D341Med (cell line): ENCODE data around the gene PROZ.

Experiments used
- DNase-seq: peaks from one replicate; pipeline ENCODE4 v3.0.0; 2012; ENCODE audit warnings: low spot score

PROZ gene

DNA sequence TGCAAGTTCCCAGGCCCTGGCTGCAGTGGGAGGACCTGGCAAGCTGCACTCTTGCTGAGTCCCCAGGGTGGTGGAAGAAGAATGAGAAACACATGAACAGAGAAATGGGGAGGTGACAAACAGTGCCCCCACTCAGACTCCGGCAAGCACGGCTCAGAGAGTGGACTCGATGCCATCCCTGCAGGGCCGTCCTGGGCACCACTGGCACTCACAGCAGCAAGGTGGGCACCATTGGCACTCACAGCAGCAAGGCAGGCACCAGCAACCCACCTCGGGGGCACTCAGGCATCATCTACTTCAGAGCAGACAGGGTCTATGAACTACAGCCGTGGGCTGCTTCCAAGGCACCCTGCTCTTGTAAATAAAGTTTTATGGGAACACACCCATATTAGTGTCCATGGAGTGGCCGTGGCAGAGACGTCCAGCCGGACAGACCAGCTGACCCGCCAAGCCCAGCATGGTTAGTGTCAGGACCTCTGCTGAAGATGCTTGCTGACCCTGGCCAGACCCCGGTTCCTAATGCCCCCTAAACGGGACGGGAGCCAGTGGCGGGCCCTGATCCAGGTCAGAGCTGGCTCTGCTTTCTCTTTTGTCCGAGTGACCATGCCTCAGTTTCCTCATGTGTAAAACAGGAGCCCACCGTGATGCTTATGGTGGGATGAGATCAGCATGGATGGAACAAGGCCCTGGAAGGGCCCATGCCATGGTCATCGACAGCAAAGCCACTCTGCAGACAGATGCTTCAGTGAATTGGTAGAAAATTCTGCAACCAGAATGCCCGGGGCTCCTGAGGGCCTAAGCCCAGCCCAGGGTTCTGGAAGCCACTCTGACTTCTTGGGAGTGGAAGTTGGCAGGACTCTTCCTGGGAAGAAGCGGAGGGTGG lies 37.9 kb upstream of the PROZ start:
- DNase-seq, result peak; percentile 17

DNA sequence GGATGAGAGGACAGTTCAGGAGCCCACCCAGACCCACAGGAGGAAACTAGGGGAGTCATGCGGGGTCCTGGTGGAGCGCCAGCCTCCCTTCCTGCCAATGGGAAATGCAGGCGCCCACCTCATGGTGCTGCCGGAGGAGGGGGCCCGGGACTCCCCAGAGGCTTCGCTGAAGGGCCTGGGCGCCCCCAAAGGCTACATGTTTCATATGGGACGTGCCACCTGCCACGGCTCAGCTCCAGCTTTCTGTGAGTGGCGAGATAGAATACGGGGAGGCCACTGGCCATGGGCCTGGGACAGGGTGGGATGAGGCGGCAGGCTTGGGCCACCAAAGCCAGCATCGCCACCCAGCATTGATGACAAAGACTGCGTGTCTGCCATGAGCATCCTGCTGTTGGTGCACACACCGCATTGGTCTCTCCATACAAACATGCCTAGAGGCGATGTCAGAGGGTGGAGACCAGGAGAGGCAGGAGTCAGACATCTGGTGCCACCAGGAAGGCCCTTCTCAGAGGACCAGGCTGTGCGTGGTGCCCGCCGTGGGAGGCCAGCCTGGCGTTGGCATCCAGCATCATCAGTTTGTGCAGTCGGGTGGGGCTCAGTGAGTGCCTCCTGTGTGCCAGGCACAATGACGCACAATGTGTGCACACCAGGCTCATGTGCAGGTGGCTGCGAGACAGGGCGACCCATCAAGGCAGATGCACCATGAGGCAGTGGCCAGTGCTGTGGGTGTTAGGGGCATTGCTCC lies 37.1 kb upstream of the PROZ start:
- peak; percentile 12 for DNase-seq

DNA sequence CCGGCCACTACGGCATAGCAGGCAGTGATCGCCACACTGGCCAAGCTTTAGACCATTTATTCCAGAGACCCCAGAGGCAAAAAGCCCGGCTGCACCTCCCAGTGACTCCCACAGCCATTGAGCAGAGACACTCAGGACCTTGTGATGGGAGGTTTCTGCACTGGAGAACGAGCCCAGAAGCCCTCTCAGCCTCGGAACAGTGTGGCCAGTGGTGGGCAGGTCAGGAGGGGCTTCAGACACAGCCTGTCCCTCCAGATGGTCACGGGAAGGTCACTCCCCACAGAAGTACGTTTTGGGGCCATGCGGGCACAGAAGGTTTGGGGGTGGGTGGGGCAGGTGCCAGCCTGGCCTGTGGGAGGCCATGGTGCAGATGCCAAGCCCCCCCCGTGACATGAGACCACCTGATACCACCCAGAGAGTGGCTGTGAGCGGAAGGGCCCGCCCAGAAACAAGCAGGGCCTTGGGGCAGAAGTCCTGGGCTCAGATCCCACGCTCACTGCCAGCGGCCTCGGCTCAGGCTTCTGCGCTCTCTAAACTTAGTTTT lies 36.4 kb upstream of the PROZ start:
- DNase-seq, result no peak

DNA sequence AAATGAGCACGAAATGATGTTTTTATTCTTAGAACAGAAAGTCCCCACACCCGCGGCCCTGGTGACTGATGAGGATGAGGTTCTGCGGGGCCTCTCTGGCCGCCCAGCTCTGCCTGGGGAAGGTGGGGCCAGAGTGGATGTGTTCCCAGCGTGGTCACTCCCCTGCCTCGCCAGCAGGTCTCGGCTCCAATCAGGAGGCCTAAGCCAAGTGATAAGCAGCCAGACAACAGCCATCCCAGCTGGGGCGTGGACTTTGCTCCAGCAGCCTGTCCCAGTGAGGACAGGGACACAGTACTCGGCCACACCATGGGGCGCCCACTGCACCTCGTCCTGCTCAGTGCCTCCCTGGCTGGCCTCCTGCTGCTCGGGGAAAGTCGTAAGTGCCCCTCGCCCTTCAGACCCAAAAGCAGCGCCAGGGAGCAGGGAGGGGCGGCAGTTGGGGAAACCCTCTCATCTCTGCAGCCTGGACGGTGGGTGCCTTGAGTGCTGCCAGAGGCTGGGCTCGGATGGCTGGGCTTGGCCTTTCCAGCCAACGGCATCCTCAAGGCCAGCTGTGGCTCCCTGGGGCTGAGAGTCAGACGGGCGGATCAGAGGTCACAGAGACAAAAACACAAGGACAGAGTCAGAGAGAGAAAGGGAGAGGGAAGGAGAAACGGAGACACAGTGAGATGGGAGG lies 35.8 kb upstream of the PROZ start, which contains the start of gene F10:
Gene F10 (plus strand): TSS at position 250 of the 676 bp plus-strand sequence. CDS start 57 bp downstream, at position 307.
- DNase-seq, result no peak

DNA sequence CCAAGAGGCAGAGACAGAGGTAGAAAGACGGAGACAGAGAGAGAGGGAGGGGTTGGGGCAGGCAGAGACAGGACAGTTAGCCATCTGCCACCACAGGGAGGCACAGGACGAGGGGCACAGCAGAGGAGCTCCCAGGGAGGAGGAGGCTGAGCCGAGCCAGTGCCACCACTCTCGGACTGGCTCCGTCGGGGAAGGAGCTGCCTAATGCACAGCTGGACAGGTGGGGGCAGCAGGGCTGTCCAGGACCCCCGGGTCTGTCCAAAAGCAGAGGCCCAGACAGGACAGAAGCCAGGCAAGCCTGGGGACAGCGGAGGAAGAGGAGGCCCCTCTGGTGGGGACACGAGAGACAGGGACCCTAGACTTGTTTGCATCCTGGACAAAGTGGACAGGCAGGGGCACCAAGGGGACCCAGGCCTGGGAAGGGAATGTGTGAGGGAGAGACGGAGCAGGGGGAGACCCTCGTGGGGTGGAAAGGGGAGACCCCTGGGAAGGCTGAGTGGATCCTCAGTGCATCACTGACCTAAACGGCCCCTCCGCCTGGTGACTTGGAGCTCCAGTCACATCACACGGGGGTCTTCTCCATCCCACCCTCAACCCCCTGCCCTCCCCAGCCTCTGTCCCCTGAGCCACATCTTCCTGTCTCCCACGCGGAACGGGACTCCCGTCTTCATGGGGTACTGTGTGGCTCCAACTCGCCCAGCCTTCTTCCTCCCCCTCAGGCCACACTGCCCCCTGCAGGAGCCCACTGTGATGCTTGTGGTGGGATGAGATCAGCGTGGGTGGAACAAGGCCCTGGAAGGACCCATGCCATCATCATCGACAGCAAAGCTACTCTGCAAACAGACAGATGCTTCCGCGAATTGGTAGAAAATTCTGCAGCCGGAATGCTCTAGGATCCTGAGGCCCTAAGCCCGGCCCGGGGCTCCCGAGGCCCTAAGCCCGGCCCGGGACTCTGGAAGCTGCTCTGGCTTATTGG lies 34.9 kb upstream of the PROZ start:
- peak; percentile 48 for DNase-seq

DNA sequence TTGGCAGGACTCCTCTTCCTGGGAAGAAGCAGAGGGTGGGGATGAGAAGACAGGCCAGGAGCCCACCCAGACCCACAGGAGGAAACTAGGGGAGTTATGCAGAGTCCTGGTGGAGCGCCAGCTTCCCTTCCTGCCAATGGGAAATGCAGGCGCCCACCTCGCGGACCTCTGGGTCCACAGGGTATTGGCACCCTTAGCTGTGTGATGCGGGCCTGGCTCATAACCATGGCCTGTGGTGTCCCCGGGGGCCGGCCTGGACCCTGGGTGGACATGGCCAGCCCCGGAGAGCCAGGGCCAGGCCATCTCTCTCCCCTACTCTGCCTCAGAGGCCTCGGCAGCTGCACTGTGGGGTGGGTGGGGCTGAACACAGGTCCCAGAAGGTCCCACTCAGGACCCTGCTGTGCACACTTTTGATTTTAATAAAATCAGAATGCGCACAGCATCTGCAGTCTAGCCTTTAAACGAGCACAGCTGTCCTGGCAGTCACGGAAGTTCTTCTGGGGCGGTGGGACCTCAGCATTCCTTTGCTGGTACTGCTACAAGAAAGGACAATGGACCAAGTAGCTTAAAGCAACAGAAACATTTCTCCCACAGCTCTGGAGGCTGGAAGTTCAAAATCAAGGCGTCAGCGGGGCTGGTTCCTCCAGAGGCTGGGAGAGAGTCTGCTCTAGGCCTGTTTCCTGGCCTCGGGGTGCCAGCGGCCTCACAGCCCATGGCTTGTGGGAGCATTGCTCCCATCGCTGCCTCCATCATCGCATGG lies 34.1 kb upstream of the PROZ start:
- no peak for DNase-seq

DNA sequence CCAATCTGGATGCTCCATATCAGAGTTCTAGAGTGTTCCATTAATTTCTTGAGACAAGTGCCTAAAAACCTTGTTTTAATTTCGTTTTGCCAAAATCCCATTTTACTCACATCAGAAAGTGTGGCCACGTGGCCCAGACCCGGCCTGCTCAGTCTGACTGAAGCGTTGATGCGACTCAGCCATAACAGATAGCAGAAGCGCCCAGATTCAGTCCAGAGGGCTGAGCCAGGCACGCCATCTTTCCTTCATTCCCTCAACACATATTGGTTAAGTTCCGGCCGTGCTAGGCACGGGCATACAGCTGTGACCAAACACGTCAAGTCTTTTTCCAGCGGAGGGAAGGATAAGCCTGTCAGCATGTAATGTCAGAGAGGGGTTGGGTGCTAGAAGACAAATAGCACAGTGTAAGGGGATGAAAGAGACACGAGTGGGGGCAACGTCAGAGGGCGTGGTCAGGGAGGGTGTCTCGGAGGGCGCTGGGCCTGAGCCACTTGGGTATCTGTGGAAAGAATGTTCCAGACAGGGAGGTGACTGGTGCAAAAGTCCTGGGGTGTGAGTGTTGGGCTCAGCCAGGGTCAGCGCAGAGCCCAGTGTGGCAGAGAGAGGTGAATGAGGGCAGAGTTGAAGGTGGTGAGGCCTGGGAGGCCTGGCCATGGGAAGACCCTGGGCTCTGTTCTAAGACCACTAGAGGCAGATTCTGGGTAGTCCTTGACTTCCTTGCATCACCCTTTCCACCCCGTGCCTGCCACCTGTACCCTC lies 32.8 kb upstream of the PROZ start:
- DNase-seq, result no peak

DNA sequence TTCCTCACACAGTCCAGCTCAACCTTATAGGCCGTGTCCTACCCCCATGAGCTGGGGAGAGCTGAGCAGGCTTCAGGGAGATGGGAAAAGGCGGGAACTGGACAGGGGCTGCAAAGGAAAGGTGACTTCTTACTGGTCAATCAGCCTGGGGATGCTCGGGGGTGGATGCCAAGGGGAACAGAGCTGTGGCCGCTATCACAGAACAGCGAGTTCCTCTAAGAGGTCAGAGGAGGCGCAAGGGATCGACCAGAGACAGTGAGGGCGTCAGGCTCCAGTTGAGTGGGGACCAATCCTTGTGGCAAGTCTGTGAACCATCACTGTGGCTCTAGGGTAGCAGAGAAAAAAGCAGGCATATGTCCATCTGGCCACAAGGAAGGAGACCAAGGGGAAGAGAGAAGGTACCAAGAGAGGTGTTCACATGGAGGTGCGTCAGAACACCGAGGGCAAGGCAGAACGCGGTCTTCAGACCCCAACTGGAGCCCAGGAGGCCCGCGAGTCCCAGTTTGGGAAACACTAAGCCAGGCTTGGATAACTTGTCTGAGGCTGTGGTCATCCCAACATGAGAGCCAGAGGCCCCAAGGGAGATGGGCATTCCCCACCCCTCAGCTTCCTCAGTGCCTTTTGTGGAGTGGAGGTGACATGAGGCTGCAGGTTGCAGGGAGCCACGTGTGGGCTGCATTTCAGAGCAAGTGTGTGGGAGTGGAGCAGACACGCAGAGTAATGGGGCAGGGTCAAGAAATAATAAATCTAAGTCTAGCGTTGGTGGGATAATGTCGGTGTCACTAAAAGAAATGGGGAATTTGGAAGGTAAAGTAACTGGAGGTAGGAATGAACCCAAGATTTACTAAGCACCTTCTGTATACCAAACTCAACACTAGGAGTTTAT lies 31.9 kb upstream of the PROZ start:
- DNase-seq, result no peak

DNA sequence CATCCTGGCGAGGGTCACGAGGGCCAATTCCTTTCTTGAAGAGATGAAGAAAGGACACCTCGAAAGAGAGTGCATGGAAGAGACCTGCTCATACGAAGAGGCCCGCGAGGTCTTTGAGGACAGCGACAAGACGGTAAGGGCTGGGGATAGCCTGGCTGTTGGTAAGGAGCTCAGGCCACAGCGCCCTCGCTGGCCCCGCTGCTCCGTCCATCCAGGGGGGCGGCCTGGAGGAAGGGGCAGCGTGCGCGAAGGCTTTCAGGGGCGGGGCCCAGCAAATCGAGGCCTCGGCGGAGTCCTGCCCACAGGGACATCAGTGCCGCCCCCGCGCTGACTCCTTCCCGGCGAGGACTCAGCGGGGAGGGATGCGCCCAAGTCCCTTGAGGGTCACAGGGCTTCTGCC lies 29.0 kb upstream of the PROZ start:
- no peak for DNase-seq

DNA sequence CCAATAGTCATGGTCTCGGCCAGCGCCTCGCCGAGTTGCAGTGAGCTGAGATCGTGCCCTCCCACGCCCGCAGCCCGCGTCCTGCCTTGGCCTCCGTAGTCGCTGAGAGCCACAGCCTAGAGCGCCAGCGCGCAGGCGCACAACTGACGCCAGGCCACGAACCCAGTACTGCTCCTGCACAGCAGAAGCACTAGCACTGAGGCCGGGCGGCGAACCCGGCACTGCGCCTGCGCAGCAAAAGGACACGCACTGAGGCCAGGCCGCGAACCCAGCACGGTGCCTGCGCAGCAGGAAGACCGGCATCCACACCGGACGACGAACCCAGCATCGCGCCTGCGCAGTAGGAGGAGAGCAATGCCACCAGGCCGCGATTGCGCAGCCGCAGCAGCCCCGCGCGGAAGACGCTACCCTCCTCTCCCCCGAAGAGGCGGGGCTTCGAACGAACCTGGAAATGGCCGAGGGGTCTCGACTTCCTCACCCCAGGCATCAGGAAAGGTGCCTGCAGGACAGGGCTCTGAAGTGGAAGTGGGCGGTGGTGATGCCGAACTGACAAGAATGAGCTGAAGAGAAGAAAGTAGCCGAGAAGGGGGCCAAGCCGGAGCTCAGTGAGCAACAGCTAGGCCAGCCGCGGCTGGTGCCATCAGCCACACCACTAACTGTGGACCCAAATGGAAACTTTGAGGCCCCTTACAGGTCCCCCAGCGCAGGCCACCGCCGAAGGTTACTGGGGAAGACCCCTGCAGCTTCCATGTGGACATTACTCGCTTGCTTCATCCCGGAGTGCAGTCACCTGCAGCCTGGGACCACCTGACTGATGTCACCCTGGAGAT lies 28.3 kb upstream of the PROZ start:
- no peak for DNase-seq

DNA sequence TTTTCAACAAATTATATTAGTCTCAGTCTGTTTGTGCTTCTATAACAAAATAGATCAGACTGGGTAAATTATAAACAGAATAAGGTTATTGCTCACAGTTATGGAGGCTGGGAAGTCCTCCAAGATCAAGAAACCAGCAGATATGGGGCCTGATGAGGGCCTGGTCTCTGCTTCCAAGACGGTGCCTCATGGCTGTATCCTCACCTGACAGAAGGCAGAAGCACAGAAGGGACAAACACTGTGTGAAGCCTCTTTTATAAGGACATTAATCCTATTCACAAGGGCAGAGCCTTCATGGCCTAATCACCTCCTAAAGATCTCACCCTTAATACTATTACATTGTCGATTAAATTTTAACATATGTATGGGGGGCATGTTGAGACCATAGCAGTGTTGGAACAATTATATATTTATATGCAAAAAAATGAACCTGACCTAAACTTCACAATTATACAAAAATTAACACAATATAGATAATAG lies 23.1 kb upstream of the PROZ start:
- no peak for DNase-seq

DNA sequence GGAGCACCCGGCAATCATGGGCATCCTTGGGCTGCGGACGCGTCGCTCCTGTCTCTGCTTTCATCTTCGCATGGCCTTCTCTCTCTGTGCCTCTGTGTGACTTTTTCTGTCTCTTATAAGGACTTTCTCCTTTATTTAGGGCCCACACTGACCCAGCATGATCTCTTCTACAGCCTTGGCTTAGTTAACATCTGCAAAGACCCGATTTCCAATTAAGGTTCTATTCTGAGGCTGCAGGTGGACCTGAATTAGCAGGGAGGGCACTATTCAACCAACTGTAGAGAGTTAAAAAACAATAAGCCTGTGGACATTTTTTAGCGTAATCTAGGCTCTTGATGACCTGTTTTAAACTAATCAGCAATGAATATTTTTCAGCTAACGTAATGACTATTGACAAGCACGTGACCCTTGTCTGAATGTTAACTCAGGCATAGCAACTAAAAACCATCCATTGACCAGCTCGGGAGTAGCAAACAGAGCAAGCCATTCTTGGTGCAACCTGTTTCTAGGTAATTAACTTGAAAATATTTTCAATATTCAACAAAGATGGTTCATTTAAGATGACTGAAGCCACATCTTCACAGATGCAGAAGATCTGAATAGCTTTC lies 20.7 kb upstream of the PROZ start:
- no peak for DNase-seq

DNA sequence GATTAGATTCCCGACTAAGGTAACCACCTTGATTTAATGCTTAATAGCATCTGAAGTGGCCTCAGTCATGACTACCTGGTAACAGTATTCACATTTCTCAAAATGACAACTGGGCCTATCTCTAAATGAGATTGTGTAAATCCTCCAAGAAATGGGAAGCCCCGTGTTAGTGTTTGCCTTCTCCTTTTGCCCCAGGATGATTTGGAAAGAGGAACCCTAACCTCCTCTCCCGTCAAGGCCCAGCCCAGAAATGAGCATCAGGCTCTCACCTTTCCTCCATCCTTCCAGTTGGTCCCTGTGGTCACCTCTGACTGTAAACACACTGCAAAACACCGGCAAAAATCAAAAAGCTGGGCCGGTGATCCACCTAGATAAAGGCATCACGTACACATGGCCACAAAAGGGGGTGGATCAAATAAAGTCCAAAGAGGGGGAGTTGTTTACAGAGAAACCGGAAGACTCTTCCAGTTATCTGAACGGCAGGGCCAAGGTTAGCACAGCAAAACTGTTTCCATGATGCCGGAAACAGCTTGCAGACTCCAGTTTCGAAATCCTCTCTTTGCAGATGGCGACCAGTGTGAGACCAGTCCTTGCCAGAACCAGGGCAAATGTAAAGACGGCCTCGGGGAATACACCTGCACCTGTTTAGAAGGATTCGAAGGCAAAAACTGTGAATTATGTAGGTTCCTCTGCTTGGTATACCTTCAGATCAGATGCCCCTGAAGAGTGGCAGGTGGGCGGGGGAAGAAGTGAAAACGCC lies 19.5 kb upstream of the PROZ start:
- peak; percentile 5 for DNase-seq

DNA sequence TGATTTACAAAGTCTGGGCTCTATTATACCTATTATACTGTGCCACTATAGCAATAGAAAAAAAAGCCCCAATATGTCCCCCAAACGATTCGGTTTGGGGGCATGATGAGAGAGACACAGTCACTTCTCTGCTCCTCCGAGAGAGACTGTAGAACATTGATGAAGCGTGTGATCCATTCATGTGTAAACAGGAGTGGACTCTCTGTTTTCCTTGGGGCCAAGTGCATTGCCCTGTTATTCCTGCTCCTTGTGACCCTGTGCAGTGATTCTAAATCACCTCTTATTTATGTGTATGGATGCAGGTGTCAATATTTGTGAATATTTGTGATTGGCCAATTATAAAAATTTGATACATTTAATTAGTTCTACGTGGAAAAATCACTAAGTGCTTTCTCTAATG lies 18.9 kb upstream of the PROZ start:
- peak; percentile 5 for DNase-seq

DNA sequence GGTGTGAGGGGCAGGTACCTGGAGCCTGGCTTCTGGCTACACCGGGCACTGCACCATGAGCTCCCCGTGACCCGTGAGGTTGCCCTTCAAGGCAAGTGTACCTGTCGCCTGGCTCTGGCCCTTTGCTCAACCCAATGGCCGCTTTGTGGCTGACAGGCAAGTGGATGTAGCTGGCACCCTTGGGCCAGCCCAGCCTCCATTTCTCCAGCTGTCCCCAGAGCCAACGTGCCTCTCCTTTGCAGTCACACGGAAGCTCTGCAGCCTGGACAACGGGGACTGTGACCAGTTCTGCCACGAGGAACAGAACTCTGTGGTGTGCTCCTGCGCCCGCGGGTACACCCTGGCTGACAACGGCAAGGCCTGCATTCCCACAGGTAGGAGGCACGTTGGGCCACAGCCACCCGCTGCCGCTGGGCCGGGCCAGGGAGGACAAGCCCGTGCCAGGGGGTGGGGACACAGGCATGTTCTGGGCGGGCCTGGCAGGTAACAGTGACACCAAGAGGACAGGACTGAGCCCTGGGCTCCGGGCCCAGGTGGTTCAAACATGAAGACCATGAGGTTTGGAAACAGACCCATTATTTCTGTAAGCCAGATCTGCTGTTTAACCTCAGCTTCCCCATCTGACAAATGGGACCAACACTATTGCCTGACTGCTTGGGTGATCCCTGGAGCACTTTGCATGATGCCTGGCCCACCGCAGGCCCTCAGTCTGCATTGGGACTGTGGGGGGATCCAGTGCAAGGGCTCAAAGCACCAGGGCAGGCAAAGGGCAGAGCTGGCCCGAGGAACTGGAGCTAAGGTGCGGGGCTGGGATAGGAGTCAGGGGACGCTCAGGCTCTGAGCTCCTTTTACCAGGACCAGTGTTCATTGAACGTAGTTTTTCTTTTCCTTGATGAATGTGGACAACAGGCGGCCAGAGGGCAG lies 17.5 kb upstream of the PROZ start:
- DNase-seq, result peak; percentile 21
